NCI-H1930 (cell line): ENCODE results near the gene BLMH.

ENCODE experiments used
- DNase-seq, 2 experiments: peaks; one replicate each; lab custom pipeline; 2025; lab: John Stamatoyannopoulos, UW

The BLMH gene

DNA sequence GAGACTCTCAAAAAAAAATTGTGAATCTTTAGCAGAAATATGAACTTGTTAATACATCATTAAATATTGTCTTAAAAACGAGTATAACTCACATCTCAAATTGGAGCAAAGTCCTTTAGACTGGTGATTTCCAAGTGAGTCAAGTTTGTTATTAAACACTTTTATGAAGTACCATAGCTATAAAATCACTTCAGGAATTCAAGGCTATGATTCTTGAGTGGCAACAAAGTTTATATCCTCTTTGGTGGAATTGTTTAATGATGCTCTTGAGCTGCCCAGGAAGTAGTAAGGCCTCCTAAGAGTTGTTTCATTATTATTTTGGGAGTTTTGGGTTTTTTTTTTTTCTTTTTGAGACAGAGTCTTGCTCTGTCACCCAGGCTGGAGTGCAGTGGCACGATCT lies 16.7 kb upstream of the BLMH start:
- no peak for DNase-seq

DNA sequence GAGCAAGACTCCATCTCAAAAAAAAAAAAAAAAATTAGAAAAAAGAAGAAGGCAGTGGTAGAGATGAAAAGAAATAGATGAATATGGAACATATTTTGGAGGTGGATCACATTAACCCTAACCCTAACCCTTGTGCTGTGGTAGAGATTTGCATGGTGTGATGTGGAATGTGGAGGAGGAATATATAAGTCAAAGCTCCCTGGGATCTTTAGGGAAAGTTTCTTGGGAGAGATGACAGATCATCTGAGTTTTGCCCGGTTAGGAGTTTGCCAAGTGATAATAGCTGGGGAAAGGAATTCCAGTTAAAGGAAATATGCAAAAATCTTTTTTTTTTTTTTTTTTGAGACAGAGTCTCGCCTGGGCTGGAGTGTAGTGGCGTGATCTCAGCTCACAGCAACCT lies 13.0 kb upstream of the BLMH start:
- DNase-seq: no peak

DNA sequence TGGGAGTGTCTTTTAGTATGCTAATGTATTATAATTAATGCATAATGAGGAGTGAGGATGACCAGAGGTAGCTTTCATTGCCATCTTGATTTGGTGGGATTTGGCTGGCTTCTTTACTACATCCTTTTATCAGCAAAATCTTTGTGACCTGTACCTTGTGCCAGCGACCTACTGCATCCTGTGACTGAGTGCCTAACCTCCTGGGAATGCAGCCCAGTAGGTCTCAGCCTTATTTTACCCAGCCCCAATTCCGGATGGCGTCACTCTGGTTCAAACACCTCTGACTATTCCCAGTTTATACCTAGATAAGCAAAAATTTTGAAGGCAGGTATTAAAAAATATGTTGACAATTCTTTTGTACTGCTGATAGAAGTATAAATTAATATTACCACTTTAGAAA lies 10.5 kb upstream of the BLMH start:
- DNase-seq: no peak

DNA sequence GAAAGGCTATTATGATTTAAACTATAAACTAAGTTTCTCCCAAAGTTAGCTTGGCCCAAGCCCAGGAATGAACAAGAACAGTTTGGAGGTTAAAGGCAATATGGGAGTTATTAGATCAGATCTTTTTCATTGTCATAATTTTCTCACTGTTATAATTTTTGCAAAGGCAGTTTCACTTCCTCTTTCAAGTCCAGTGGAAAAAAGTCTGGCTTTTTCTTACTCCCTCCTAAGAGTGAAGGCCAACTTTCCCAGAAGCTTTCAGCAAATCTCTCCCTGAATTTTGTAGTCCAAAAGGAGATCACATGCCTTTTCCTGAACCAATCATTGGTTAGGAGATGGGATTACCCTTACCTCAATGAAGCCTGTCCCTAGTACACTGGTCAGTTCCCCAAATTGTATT lies 9.1 kb upstream of the BLMH start:
- no peak for DNase-seq

DNA sequence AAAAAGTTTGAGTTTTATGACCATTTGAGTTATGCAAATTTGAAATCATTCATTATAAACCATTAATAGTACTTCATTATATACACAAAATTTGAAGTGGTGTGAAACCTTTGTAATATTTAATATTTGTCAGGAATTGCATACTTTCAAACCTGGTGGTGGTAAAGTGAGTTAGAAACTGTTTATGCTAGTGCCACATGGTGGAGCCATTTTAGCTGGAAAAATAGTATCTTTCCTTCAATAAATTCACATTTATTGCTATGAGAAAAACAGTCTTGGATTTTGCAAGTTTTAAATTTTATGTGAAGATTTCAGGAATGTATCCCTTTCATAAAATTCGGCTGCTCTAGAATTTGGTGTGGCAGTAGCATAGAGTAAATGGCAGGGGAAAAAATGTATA lies 7.3 kb upstream of the BLMH start:
- DNase-seq: no peak

DNA sequence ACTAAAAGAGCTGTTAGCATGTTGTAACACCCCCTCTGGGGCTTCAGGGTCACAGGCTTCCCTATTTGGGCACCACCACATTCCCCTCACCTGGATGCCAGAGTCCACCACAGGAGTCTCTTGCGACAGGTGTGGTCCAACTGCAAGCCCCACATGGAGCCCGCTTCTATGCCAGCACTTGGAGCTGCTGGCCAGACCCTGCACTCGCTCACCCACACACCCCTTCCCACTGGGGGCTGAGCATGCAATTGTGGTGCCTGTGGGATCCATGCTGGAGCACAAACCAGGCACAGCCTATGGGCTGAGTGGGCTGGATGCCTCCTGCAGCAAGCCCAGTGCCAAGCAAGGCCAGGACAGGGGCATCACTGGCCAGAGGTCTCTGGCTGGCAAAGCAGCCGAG lies 6.0 kb upstream of the BLMH start:
- no peak for DNase-seq

DNA sequence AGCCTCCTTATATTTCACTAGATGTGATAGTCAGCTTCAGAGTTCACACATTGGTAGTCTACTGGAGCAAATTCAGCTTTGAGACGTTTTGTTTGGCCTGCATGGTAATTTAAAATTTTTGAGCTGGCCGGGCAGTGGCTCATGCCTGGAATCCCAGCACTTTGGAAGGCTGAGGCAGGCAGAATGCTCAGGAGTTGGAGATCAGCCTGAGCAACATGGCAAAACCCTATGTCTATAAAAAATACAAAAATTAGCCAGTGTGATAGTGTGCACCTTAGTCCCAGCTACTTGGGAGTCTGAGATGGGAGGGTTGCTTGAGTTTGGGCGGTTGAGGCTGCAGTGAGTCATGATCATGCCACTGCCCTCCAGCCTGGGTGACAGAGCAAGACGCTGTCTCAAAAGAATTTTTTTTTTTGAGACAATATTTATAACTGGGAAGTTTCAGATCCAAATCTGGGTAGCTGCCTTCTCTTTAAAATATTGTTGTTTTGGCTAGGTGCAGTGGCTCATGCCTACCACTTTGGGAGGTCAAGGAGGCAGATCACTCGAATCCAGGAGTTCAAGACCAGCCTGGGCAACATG lies 4.8 kb upstream of the BLMH start:
- DNase-seq: no peak

DNA sequence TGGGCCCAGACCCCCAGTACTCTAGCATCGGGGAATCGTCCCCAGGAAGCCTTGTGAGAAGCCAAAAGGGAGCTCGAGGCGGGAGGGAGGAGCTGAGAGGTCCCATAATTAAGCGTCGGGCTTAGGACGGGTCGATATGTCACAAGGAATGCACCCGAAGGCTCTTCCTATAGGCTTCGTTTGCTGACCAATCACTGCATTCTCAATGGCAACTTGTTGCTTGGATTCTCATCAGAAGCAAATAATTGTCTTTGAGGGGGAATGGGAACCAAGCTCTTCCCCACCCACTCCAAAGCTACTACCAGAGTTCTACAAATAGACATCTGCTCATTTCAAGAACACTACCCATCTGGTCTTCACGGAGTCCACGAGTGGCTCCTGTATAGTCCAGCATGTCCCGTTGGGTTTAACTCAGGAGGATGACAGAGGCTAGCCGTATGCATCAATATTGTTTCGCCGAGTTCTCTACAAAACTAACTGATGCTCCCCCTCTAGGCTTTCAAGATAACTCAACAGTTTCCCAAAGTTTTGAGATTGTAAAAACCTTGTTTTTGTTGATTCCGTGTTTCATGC lies 628 bp upstream of the BLMH start:
- DNase-seq: no peak

DNA sequence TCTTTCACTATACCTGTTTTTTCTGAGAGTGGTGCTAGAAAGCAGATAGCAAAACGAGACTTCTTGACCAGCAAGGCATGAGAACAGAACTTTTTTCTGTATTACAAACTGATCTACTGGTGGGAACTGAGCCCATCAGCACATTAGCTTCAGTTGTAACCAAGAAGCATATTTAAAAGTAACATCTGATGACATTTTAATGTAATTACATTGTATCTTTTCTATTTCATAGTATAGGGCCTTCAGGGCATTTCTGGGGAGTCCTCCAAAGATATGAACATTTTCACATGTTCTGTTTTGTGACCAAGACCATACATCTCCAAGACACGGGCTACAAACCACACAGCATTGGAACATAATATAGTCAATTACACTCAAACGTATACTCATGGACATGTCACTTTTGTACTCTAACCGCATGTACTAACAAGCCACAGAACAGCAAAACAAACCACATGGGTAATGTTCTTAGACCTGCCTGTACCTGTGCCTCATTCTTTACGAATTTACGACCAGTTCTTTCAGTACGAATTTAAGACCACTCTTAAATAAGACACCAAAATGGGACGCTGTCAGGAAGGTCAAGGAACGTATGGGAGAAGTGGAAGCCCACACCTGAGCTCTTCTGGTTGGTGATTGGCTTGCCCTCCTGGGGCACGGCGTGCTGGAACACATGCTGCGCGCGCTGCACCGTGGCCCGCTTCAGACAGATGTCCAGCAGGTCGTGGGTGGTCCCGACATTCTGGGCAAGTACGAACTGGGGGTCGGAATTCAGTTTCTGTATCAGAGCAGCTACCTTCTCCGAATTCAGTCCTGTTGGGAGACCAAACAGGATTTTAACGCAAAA lies 825 bp downstream of the BLMH start:
- peak in 1 of 2 experiments; percentile 13 for DNase-seq

DNA sequence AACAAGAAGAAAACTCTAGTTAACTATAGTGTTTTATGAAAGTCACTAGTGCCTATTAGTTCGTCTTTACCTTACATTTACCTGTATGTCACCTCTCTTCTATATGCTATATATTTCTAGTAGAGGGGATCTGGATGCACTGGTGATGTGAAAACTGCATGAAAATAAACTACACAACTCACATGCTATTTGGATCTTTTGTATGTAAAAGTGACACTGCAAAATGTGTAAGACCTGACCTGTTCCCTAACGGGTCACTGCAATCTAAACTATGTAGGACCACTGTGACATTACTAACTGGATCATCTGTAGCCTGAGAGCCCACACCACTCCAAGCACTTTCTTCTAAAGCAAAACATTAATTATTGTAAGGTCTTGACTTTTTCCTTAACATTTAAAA lies 1.7 kb downstream of the BLMH start:
- DNase-seq: no peak

DNA sequence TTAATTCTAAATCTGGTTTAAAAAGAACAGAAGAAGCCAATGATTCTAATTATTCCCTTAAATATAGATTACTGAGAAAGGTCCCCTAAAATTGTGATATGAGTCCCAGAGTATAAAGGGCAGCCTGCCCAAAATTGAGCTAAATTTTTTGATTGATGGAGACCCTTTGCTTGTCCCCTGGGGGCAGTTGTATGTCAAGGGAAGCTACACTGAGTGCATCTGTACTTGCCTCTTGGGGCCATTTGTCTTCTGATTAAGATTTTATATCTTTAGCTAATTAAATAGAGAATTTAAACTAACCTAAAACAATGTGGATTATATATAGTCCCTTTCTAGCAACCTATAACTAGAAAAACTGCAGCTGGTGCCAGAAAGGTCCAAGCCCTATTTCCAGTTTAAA lies 12.6 kb downstream of the BLMH start:
- no peak for DNase-seq

DNA sequence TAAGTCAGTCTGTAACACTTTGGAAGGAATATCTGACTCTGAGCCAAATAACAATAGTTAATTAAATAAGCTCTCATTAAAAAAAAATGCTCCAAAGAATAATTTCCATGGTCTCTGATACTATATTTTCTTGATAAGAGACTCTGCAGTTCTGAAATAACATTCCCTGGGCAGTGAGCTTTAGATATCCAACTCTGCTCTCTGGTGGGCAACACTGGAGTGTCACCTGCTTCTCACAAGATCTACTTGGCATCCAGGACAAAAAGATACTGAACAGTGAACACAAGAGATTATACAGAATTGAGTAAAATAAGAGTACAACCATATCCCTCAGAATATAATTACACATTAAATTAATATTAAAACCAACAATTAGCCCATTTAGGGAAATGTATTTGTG lies 13.7 kb downstream of the BLMH start:
- peak in 1 of 2 experiments; percentile 42 for DNase-seq

DNA sequence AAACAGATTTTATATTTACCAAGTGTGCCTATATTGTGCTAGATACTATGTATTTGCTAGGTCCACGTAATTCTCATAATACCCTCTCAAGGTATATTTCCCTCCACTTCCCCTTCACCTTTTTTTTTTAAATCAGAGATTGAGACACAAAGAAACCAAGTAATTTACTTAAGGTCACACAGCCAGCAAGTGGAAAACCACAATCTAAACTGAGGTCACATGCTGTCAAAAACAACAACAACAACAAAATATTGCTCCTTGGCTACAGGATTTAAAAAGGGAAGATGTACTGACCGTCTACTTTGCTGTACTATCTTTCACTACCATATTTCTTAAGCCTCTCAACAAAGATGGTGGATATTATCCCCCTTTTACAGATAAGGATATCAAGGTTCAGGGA lies 15.8 kb downstream of the BLMH start:
- DNase-seq: no peak

DNA sequence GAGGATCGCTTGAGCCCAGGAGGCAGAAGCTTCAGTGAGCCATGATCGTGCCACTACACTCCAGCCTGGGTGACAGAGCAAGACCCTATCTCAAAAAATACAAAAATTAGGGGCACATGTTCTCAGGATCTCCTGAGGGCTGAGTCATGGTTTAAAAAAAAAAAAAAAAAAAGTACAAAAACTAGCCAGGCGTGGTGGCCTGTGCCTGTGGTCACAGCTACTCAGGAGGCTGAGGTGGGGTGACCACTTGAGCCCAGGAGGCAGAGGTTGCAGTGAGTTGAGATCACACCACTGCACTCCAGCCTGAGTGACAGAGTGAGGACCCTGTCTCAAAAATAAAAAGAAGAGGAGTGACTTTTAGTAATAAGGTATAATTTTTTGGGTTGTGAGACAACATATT lies 16.9 kb downstream of the BLMH start:
- no peak for DNase-seq

DNA sequence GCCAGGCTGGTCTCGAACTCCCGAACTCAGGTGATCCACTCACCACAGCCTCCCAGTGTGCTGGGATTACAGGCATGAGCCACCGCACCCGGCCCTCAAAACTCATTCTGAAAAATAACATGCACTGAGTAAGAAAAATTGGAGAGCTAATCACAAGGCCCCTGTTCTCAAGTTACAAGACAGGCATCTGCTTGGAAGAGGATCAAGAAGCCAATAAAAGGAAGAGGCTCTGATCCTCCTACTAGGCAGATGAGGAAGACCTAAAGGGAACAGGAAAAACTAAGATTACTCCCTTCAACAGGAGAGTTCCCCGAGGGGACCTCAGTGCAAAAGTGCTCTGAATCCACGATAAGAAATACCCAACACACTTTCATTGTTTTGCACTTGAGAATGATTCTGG lies 18.4 kb downstream of the BLMH start:
- DNase-seq: no peak

DNA sequence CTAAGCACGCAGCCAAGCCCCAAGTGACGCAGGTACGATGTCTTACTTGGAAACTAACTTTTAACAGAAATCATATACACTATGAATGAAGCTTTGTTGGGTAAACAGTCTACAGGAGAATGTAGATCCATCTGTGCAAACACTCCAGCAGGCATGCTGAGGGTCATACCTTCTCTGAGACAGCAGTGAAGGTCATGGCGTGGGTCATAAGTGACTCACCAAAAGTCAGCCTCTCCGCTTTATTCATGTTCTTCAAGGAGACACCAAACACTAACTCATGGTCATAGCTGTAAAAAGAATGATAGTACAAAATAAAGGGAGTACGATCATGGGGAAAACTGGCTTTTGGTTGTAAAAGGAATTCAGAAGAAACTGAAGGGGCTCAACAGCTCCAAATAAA lies 20.6 kb downstream of the BLMH start:
- DNase-seq: no peak

DNA sequence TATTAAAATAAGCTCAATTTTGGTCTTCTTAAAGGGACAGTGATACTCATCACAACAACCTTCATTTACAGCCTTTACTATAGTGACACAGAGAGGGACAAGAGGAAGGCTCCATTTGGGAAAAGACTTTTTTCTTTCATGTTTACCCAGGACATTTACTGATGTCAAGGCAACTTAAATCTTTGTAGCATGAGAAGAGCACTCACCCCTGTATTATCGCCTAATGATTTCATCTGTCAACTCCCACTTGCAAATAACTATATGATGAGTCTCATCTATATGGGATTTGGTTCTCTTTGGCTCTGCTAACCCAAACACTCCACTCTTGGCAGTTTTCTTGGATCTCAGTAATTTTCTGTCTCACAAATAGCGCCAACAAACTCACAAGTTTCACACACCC lies 24.1 kb downstream of the BLMH start:
- no peak for DNase-seq

DNA sequence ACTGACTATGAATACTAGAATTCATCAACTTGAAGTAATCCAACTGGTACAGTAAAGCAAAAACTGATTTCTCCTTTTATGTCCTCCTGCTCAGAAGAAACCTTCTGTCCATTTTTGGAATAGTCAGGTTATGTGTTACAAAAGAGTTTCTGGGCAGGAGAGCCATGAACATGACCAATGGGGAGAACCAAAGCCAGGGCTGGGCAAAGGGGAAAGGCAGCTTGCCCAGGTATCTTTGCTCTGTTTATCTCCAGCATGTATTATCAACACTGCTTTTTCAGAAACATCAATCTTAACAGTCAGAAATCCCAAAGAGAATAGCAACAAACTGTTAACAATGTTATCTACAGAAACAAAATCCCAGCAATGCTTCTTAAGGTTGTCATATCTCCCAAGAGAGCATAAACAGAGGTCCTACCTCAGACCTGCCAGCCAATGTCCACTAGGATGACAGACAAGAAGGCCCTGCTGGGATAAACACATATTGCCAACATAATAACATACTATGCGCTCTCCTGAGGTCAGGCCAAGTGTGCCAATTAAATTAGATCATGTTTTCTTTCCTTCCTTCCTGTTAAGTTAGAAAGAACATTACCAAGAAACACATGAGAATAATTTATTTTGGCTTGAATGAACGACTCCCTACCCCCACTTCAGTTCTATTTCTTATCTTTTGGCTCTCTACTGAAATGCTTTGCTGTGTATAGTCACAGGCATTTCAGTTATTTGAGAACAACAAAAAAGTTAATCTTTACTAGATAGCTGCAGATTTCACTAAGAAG lies 28.0 kb downstream of the BLMH start:
- DNase-seq: no peak

DNA sequence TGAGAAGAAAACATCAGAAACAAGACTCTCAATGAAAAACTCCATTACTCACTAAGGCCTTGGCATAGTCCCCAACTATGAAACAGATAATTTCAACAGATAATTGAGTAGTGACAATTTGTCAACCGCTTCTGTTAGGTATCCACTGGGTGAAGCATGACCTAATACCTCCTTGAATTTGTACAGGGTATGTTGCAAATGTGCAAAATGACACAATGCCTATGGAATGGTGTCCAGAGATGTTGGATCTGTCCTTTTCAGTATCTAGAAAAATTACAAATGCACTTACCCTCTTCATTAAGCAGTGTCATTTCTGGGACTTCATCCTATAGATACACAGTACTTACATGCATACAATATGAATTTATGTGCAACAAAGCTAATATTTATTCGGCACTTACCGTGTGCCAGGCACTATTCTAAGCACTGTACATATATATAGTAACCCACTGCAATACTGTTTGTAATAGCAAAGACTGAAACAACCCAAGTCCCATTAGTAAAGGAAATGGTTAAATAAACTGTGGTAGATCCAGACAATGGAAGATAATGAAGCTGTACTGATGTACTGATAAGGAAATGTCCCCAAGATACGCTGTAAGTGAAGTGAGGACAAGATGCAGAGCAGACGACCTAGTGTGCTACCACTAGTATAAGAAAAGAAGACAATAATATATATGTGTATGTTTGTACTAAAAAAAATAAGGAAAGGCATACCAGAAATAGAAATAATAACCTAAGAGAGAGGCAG lies 34.8 kb downstream of the BLMH start:
- DNase-seq: peak in 1 of 2 experiments; percentile 19

DNA sequence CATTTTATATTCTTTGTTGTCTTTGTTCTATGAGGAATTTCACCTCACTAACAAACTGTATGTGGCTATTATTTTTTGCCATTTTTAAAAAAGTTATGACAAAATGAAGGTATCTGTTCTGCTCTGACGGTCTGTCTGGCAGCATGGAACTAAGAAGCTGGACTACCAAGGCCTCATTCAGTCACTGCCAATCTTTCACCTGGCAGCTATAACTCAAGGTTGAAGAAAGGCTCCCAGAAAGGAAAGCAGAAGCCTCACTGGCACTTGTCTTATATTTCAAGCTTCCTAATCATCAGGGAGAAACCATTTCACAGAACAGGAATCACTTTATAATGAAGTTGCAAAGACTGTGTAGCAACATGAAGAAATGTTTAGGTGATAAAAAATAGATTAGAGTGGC lies 37.6 kb downstream of the BLMH start:
- DNase-seq: no peak

DNA sequence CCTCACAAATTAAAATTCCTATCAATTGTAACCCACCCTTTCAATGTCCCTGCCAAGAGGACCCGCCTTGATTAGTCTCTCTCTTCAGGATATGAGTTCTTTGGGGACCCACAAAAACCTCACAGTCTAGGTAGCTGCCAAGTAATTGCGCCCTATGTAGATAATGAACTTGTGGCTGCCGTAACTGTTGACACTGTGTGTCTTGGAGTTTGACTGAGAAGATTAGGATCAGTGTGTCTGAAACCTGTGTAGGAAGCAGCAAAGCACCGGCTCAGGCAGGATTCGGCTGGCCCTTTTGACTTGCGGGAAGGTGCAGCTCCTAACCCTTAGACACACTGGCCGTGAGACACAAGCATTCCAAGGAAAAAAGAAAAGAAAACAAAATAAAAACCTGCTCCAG lies 38.4 kb downstream of the BLMH start:
- DNase-seq: no peak

DNA sequence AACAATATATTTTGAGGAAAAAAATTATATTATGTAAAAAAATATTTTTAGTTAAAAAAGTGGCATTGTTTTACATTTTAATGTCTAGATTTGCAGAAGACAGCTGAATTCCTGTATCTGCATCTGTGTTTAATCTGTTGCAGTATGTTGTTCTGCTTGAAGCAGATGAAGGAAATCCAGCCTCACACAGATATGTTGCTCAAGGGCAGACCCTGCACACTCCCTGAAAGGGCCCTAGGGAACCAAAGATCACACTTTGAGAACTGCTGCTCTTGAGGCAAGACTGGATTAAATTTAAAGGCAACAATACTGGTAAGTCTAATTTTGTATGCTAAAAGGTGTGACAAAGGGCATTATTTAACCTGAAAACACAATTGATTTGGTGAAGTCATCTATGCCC lies 39.8 kb downstream of the BLMH start:
- DNase-seq: no peak
